NOMO-1 (cell line): ENCODE results near the gene CRTC2.
"Not testable (repeated sequence)": the region's sequence is repeated elsewhere in the genome, so short reads cannot be mapped to it uniquely, and the experiment has no call there.

Source experiments
- DNase-seq, 2 experiments: peaks; one replicate each; lab custom pipeline; 2025; ENCODE audit not compliant: unreplicated experiment in 2 of 2; lab: John Stamatoyannopoulos, UW

Gene CRTC2

GRCh38 chr1:153929981-153930948 is 28.1 kb downstream of the CRTC2 start:
- no peak for DNase-seq

- DNase-seq = no peak
Measured at GRCh38 chr1:153929426-153929825, 29.0 kb downstream of the CRTC2 start.

GRCh38 chr1:153928791-153929341 is 29.5 kb downstream of the CRTC2 start:
- no peak for DNase-seq

GRCh38 chr1:153928245-153928644 is 30.2 kb downstream of the CRTC2 start:
- no peak for DNase-seq

GRCh38 chr1:153926405-153926804 is 32.0 kb downstream of the CRTC2 start:
- DNase-seq = no peak

- peak; percentile 99 to 100 for DNase-seq
Measured at GRCh38 chr1:153922972-153923925, 35.2 kb downstream of the CRTC2 start, which contains the start of gene GATAD2B. GATAD2B (minus strand) TSS chr1:153922972; CDS start chr1:153828347, 94,625 bp downstream.

- peak in 1 of 2 experiments; percentile 67 for DNase-seq
Measured at GRCh38 chr1:153922076-153922971, 36.1 kb downstream of the CRTC2 start.

- no peak for DNase-seq
Measured at GRCh38 chr1:153921803-153922075, 36.7 kb downstream of the CRTC2 start.

- no peak for DNase-seq
Measured at GRCh38 chr1:153921080-153921802, 37.2 kb downstream of the CRTC2 start.

- peak; percentile 29 to 76 for DNase-seq
Measured at GRCh38 chr1:153919876-153920852, 38.2 kb downstream of the CRTC2 start.

GRCh38 chr1:153916297-153916696 is 42.1 kb downstream of the CRTC2 start:
- DNase-seq = no peak

GRCh38 chr1:153912349-153912748 is 46.1 kb downstream of the CRTC2 start:
- no peak for DNase-seq

- DNase-seq = not testable (repeated sequence)
Measured at GRCh38 chr1:153910560-153910959, 47.9 kb downstream of the CRTC2 start.

- DNase-seq = no peak
Measured at GRCh38 chr1:153908071-153908470, 50.3 kb downstream of the CRTC2 start.

- DNase-seq = no peak
Measured at GRCh38 chr1:153907134-153907533, 51.3 kb downstream of the CRTC2 start.

GRCh38 chr1:153906396-153906795 is 52.0 kb downstream of the CRTC2 start:
- DNase-seq = no peak

GRCh38 chr1:153905908-153906307 is 52.5 kb downstream of the CRTC2 start:
- DNase-seq = not testable (repeated sequence)

GRCh38 chr1:153903841-153904455 is 54.5 kb downstream of the CRTC2 start:
- DNase-seq = no peak
